Kidney (tissue), 14 donors: Measurements from ENCODE around the gene RASL12. TPM values are rescaled to one million over a fixed set of nuclear protein-coding genes. Genes with fewer than 3 reads are reported as not detected.

ENCODE experiments used
- DNase-seq, 5 donors: peaks; one replicate each; pipeline ENCODE4 v3.0.0-alpha.2; 2013 to 2020
- FAIRE-seq: peaks from 2 replicates; lab custom pipeline; 2012; peaks lifted over from hg19 to GRCh38; lab: Jason Lieb, UNC
- H3K27ac ChIP-seq, 2 donors: one replicate each; pipeline ENCODE4 v1.7.0; 2013; ENCODE audit warnings: low read depth in 2 of 2, low read length in 2 of 2, inconsistent platforms in 1 of 2
- H3K27me3 ChIP-seq: one replicate; pipeline ENCODE4 v1.7.1; 2013; ENCODE audit warnings: low read length, inconsistent platforms; ENCODE audit not compliant: control insufficient read depth, insufficient read depth
- H3K36me3 ChIP-seq, 3 donors: one replicate each; pipeline versions ENCODE4 v1.7.0 to v1.7.1; 2013; ENCODE audit warnings: low read length in 3 of 3, control low read depth in 1 of 3, inconsistent platforms in 1 of 3; ENCODE audit not compliant: insufficient read depth in 3 of 3, control insufficient read depth in 2 of 3
- H3K4me1 ChIP-seq, 3 donors: one replicate each; pipeline versions ENCODE4 v1.7.0 to v1.7.1; 2013; ENCODE audit warnings: low read length in 3 of 3, inconsistent platforms in 1 of 3, low read depth in 1 of 3; ENCODE audit not compliant: control insufficient read depth in 2 of 3, insufficient read depth in 2 of 3
- H3K4me3 ChIP-seq, 3 donors: one replicate each; pipeline versions ENCODE4 v1.7.0 to v1.8.1; 2013; ENCODE audit warnings: low read length in 3 of 3, control low read depth in 1 of 3, inconsistent platforms in 1 of 3
- H3K9ac ChIP-seq, 3 donors: one replicate each; pipeline versions ENCODE4 v1.7.0 to v1.7.1; 2013; ENCODE audit warnings: low read length in 3 of 3, control low read depth in 1 of 3, inconsistent platforms in 1 of 3
- H3K9me3 ChIP-seq, 3 donors: one replicate each; pipeline versions ENCODE4 v1.7.0 to v1.7.1; 2013; ENCODE audit warnings: low read length in 3 of 3, control low read depth in 1 of 3, inconsistent platforms in 1 of 3; ENCODE audit not compliant: control insufficient read depth in 2 of 3, insufficient read depth in 1 of 3
- CTCF ChIP-seq: IDR thresholded peaks from 3 replicates; pipeline ENCODE4 v1.5.1; 2012; ENCODE audit warnings: mild to moderate bottlenecking, moderate library complexity, borderline replicate concordance; ENCODE audit not compliant: insufficient read depth; ENCODE audit errors: extremely low read depth
- intact Hi-C: fragments of 100-400 bp; cut with DNase I; formaldehyde crosslinking; loops from one replicate; pipeline ENCODE4 v1.11.1; 2022
- polyA plus RNA-seq: library from polyadenylated mRNA; stranded (reverse); fragments of 350-450 nt; fragmentation: Illumina TruSeq; extraction: RNeasy Lipid Tissue Mini Kit (QIAGEN cat#74804); gene quantifications from one replicate; pipeline ENCODE4 v1.2.3, GENCODE V29; 2014; ENCODE audit warnings: low read depth, low replicate concordance; ENCODE audit not compliant: insufficient read depth
- total RNA-seq: library from RNA; stranded (reverse); fragmentation: NEBNext Ultra II Directional; extraction: Animal tissue kit (Norgen Biotek cat#: 25700); gene quantifications from one replicate; pipeline ENCODE4 v1.2.1, GENCODE V29; 2021
- donor health status: control.
- donor health status: control.
- donor health status: control.
- donor health status: control.
- donor health status: control.
- donor health status: DM: yes; HTN: yes; CAD: no.
- donor health status: Normal renal cell carcinoma (clear cell type).

Gene RASL12
- total and polyA plus RNA-seq, 2 donors from 2014 or later: 6.7 to 7.6 TPM

- H3K27ac ChIP-seq: no peak overlapping the region
- DNase-seq (no peak), FAIRE-seq (no peak)
- TF ChIP-seq CTCF: no peak
- no peaks in the 10 kb centered on the region for H3K36me3 ChIP-seq
- H3K27me3 ChIP-seq: no peaks in the 10 kb centered on the region
- intact Hi-C loops: no loop called here
- no peaks in the 10 kb centered on the region for H3K9me3 ChIP-seq
- no peak overlapping the region for H3K4me3 ChIP-seq
- no peak overlapping the region for H3K9ac ChIP-seq
- H3K4me1 ChIP-seq: peaks cover 5 to 20% (median 12%) of the 10 kb centered on the region in 3 donors
Measured at GRCh38 chr15:65041787-65042186, 26.0 kb downstream of the RASL12 start.

GRCh38 chr15:65040461-65040860, 27.3 kb downstream of the RASL12 start:
- no peaks in the 10 kb centered on the region for H3K9me3 ChIP-seq
- no peak overlapping the region for H3K27ac ChIP-seq
- H3K4me3 ChIP-seq: no peak overlapping the region
- FAIRE-seq: no peak
- H3K4me1 ChIP-seq: peaks cover 4 to 16% (median 12%) of the 10 kb centered on the region in 3 donors
- TF ChIP-seq CTCF: no peak
- no peak for DNase-seq
- no peaks in the 10 kb centered on the region for H3K27me3 ChIP-seq
- intact Hi-C loops: no loop called here
- no peak overlapping the region for H3K9ac ChIP-seq
- no peaks in the 10 kb centered on the region for H3K36me3 ChIP-seq

GRCh38 chr15:65038836-65039235, 29.0 kb downstream of the RASL12 start:
- DNase-seq (peak in 3 of 5 donors; percentile 56 to 64 (median 60)), FAIRE-seq (no peak)
- Histone ChIP-seq H3K4me3 (no peak overlapping the region), H3K36me3 (no peaks in the 10 kb centered on the region), H3K9me3 (no peaks in the 10 kb centered on the region), H3K27ac (no peak overlapping the region), H3K27me3 (no peaks in the 10 kb centered on the region), H3K9ac (no peak overlapping the region), H3K4me1 (peaks cover 0 to 6% (median 0%) of the 10 kb centered on the region in 3 donors)
- intact Hi-C loops: no loop called here
- TF ChIP-seq CTCF: no peak

- Histone ChIP-seq H3K27ac (no peak overlapping the region), H3K27me3 (no peaks in the 10 kb centered on the region), H3K9ac (no peak overlapping the region), H3K4me3 (no peak overlapping the region), H3K36me3 (no peaks in the 10 kb centered on the region), H3K9me3 (no peaks in the 10 kb centered on the region), H3K4me1 (peaks cover 0 to 8% (median 2%) of the 10 kb centered on the region in 3 donors)
- intact Hi-C loops: no loop called here
- FAIRE-seq (no peak), DNase-seq (no peak)
- no peak for TF ChIP-seq CTCF
Measured at GRCh38 chr15:65038428-65038827, 29.4 kb downstream of the RASL12 start.
